Caco-2 (cell line): Measurements from ENCODE around the gene DNAJC17. TPM values are rescaled to one million over a fixed set of nuclear protein-coding genes. Genes with fewer than 3 reads are reported as not detected.

Experiments
- BruUV-seq: library from RNA; stranded (reverse); fragments of 400-500 nt; replicated peaks from 2 replicates; lab custom pipeline; 2021; lab: Mats Ljungman, UMichigan
- CTCF ChIA-PET: fragments of 300-600 bp; sonication (Branson Sonifier 250); formaldehyde crosslinking; loops from one replicate; lab custom pipeline; 2022; ENCODE audit warnings: antibody characterized with exemption; lab: Charles Lee
- POLR2A ChIA-PET: fragments of 300-600 bp; sonication (Branson Sonifier 250); formaldehyde crosslinking; loops from one replicate; lab custom pipeline; 2022; ENCODE audit warnings: antibody characterized with exemption; lab: Charles Lee
- DNase-seq, 2 experiments: peaks; one replicate each; pipeline versions ENCODE4 v3.0.0 to v3.0.0-alpha.2; 2020 to 2022
- H3K27me3 ChIP-seq: replicated peaks from 2 replicates; pipeline ENCODE4 v1.6.0; 2011; ENCODE audit warnings: low read length; ENCODE audit not compliant: control insufficient read depth, insufficient read depth
- H3K36me3 ChIP-seq: 2 replicates; pipeline ENCODE4 v1.5.1; 2011; ENCODE audit warnings: low read length; ENCODE audit not compliant: control insufficient read depth, insufficient read depth
- H3K4me1 ChIP-seq: fragments of 250-450 bp; sonication (Bioruptor Pico); 2 replicates; pipeline ENCODE4 v1.5.1; 2020; ENCODE audit warnings: mild to moderate bottlenecking
- H3K4me3 ChIP-seq: 2 replicates; pipeline ENCODE4 v1.5.1; 2011; ENCODE audit warnings: low read depth, mild to moderate bottlenecking, control low read depth, low read length
- H3K9me3 ChIP-seq: fragments of 250-450 bp; sonication (Bioruptor Pico); 2 replicates; pipeline ENCODE4 v1.5.1; 2020; ENCODE audit warnings: mild to moderate bottlenecking, moderate library complexity
- H3K27ac Mint-ChIP-seq: one replicate; pipeline ENCODE4 v1.8.0; 2022; ENCODE audit warnings: mixed read lengths; ENCODE audit not compliant: unreplicated experiment
- H3K27me3 Mint-ChIP-seq: one replicate; pipeline ENCODE4 v1.8.0; 2022; ENCODE audit warnings: mixed read lengths; ENCODE audit not compliant: insufficient read depth, unreplicated experiment
- H3K36me3 Mint-ChIP-seq: one replicate; pipeline ENCODE4 v1.8.0; 2022; ENCODE audit warnings: mild to moderate bottlenecking, mixed read lengths; ENCODE audit not compliant: insufficient read depth, unreplicated experiment
- H3K4me1 Mint-ChIP-seq: one replicate; pipeline ENCODE4 v1.8.0; 2022; ENCODE audit warnings: low read depth, mixed read lengths; ENCODE audit not compliant: unreplicated experiment
- H3K4me3 Mint-ChIP-seq: one replicate; pipeline ENCODE4 v1.8.0; 2022; ENCODE audit warnings: mild to moderate bottlenecking, moderate library complexity, mixed read lengths; ENCODE audit not compliant: unreplicated experiment
- H3K9me3 Mint-ChIP-seq: one replicate; pipeline ENCODE4 v1.8.0; 2022; ENCODE audit warnings: mixed read lengths; ENCODE audit not compliant: unreplicated experiment
- intact Hi-C: fragments of 100-400 bp; cut with micrococcal nuclease; formaldehyde crosslinking; loops from one replicate; pipeline ENCODE4 v1.10.0; 2022; ENCODE audit not compliant: unreplicated experiment
- total RNA-seq: library from RNA; stranded (reverse); gene quantifications from 2 replicates; pipeline ENCODE4 v1.2.3, GENCODE V29; 2022
- TF ChIP-seq, protein P1 (sequence below), 2 experiments: fragments of 200-600 bp in 1 of 2; IDR thresholded peaks; 1 replicate in 1 of 2; 2 replicates in 1 of 2; pipeline versions ENCODE4 v1.5.1 to v1.8.0; 2011 to 2022; ENCODE audit warnings: antibody characterized with exemption in 1 of 2, control low read depth in 1 of 2, inconsistent platforms in 1 of 2, low read depth in 1 of 2, low read length in 1 of 2, mild to moderate bottlenecking in 1 of 2, moderate library complexity in 1 of 2; ENCODE audit not compliant: insufficient read depth in 1 of 2, severe bottlenecking in 1 of 2, unreplicated experiment in 1 of 2

Gene DNAJC17
- total RNA-seq, 1 experiment from 2014 or later = 30.1 TPM

DNA sequence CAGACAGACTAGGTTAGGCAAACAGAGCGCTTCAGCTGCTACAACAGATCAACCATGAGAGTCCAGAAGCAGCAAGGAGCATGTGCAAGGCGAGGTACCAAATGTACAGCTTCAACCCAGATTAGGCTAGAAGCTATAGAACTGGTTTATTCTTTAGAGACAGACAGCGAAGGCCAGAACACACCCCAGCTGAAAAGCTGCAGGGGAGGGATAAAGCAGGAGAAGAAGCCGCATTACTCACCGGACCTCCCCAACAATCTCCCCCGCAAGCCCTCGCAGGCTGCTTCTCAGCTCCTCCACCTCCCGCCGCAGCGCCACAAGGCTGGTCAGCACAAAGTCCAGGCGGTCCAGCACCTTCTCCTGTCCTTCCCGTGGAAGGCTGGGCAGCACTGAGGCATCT lies 55.5 kb downstream of the DNAJC17 start:
- H3K4me3 Mint-ChIP-seq = no peak overlapping the region
- TF ChIP-seq, protein P1, sequence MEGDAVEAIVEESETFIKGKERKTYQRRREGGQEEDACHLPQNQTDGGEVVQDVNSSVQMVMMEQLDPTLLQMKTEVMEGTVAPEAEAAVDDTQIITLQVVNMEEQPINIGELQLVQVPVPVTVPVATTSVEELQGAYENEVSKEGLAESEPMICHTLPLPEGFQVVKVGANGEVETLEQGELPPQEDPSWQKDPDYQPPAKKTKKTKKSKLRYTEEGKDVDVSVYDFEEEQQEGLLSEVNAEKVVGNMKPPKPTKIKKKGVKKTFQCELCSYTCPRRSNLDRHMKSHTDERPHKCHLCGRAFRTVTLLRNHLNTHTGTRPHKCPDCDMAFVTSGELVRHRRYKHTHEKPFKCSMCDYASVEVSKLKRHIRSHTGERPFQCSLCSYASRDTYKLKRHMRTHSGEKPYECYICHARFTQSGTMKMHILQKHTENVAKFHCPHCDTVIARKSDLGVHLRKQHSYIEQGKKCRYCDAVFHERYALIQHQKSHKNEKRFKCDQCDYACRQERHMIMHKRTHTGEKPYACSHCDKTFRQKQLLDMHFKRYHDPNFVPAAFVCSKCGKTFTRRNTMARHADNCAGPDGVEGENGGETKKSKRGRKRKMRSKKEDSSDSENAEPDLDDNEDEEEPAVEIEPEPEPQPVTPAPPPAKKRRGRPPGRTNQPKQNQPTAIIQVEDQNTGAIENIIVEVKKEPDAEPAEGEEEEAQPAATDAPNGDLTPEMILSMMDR (IDR thresholded peaks at IDR 0.05; ENCODE audit: insufficient read depth in 1 of 2, low read depth in 1 of 2, low read length in 1 of 2, severe bottlenecking in 1 of 2, unreplicated experiment in 1 of 2) = no peak
- H3K36me3 ChIP-seq = no peaks in the 10 kb centered on the region; the same call in 1 of the 2 replicates
- no peak overlapping the region for H3K4me3 ChIP-seq
- H3K9me3 ChIP-seq = no peaks in the 10 kb centered on the region
- H3K27me3 ChIP-seq = no peaks in the 10 kb centered on the region
- no peaks in the 10 kb centered on the region for H3K27me3 Mint-ChIP-seq
- no TSS peak for BruUV-seq
- intact Hi-C loops = no loop called here
- peaks cover 32% of the 10 kb centered on the region for H3K36me3 Mint-ChIP-seq
- peaks cover 15% of the 10 kb centered on the region for H3K4me1 ChIP-seq
- no peak for DNase-seq
- ChIA-PET POLR2A (no interaction called here), CTCF (no interaction called here)
- H3K9me3 Mint-ChIP-seq = no peaks in the 10 kb centered on the region
- peaks cover 12% of the 10 kb centered on the region for H3K4me1 Mint-ChIP-seq
- H3K27ac Mint-ChIP-seq = no peak overlapping the region

DNA sequence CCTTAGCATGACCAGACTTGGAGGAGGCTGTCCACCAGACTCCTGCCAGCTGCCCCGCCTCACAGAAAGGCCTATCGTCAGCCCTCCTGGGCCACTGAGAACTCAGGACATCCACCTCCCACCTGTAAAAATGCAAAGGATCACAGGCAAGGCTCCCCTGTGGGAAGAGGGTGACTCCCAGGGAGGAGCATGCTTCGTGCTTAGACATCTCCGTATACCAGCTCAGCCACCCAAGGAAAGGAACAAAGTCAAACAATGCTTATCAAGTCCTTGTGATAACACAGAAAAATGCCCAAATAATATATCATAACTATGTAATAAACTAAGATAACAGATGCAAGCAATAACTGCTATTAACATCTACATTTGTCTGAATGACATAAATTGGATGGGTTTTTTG lies 56.4 kb downstream of the DNAJC17 start:
- H3K4me1 ChIP-seq = peaks cover 15% of the 10 kb centered on the region
- POLR2A ChIA-PET = no interaction called here
- Mint-ChIP-seq H3K9me3 (no peaks in the 10 kb centered on the region), H3K36me3 (peaks cover 39% of the 10 kb centered on the region), H3K4me3 (no peak overlapping the region), H3K27ac (no peak overlapping the region), H3K27me3 (no peaks in the 10 kb centered on the region), H3K4me1 (peaks cover 12% of the 10 kb centered on the region)
- no peaks in the 10 kb centered on the region; the same call in 1 of the 2 replicates for H3K36me3 ChIP-seq
- DNase-seq = no peak
- TSS peak; percentile 4 for BruUV-seq
- intact Hi-C loops = no loop called here
- no peaks in the 10 kb centered on the region for H3K27me3 ChIP-seq
- TF ChIP-seq, protein P1 (IDR thresholded peaks at IDR 0.05; ENCODE audit: insufficient read depth in 1 of 2, low read depth in 1 of 2, low read length in 1 of 2, severe bottlenecking in 1 of 2, unreplicated experiment in 1 of 2) = no peak
- H3K9me3 ChIP-seq = no peaks in the 10 kb centered on the region
- H3K4me3 ChIP-seq = no peak overlapping the region
- CTCF ChIA-PET = interaction anchor here (0.5 kb wide), 1 partner anchor 161 kb away, joined by 3 read pairs; no protein-coding TSS in a partner anchor

DNA sequence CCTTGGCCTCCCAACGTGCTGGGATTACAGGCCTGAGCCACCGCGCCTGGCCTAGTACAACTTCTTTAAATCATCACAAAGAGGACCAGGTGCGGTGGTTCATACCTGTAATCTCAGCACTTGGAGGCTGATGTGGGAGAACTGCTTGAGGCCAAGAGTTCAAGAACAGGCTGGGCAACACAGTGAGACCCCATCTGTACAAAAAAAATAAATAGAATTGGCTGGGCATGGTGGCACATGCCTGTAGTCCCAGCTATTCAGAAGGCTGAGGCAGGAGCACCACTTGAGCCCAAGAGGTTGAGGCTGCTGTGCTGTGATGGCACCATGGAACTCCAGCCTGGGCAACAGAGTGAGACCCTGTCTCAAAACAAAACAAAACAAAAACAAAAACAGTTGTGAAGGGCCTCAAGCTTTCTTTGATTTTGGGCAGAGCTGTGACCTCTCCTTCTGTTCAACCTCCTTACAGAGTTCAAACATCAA lies 58.1 kb downstream of the DNAJC17 start:
- intact Hi-C loops = no loop called here
- H3K36me3 Mint-ChIP-seq = peaks cover 41% of the 10 kb centered on the region
- peaks cover 15% of the 10 kb centered on the region for H3K4me1 ChIP-seq
- H3K9me3 ChIP-seq = no peaks in the 10 kb centered on the region
- no peak overlapping the region for H3K4me3 ChIP-seq
- CTCF ChIA-PET = no interaction called here
- DNase-seq = no peak
- H3K27me3 Mint-ChIP-seq = no peaks in the 10 kb centered on the region
- H3K4me3 Mint-ChIP-seq = no peak overlapping the region
- no TSS peak for BruUV-seq
- no peak overlapping the region for H3K27ac Mint-ChIP-seq
- POLR2A ChIA-PET = interaction anchor here (0.5 kb wide), 1 partner anchor 145 kb away, joined by 4 read pairs; no protein-coding TSS in a partner anchor
- no peaks in the 10 kb centered on the region for H3K27me3 ChIP-seq
- TF ChIP-seq, protein P1 (IDR thresholded peaks at IDR 0.05; ENCODE audit: insufficient read depth in 1 of 2, low read depth in 1 of 2, low read length in 1 of 2, severe bottlenecking in 1 of 2, unreplicated experiment in 1 of 2) = no peak
- H3K4me1 Mint-ChIP-seq = peaks cover 12% of the 10 kb centered on the region
- no peaks in the 10 kb centered on the region for H3K9me3 Mint-ChIP-seq
- H3K36me3 ChIP-seq = peaks cover 1% of the 10 kb centered on the region; the same call in 1 of the 2 replicates
